H1 (cell line): ENCODE measurements around the gene ZDHHC24. TPM values are rescaled to one million over a fixed set of nuclear protein-coding genes. Genes with fewer than 3 reads are reported as not detected.

ENCODE experiments used
- CTCF ChIA-PET: fragments of 300-600 bp; sonication (Branson Sonifier 250); formaldehyde crosslinking; loops from one replicate; lab custom pipeline; 2021; ENCODE audit not compliant: partially characterized antibody; lab: Charles Lee
- POLR2A ChIA-PET: fragments of 300-600 bp; sonication (Branson Sonifier 250); formaldehyde crosslinking; loops from one replicate; lab custom pipeline; 2021; ENCODE audit warnings: inconsistent platforms; ENCODE audit not compliant: partially characterized antibody; lab: Charles Lee
- DNase-seq, 2 experiments: peaks; one replicate each; pipeline versions ENCODE4 v3.0.0 to v3.0.0-alpha.2; 2010 to 2022; ENCODE audit warnings: low spot score in 2 of 2, low read depth in 1 of 2, mixed read lengths in 1 of 2
- FAIRE-seq: peaks from 2 replicates; lab custom pipeline; 2011; peaks lifted over from hg19 to GRCh38; lab: Jason Lieb, UNC
- H2AFZ ChIP-seq: 2 replicates; pipeline ENCODE4 v1.8.1; 2012; ENCODE audit warnings: low read length, inconsistent platforms
- H2AK5ac ChIP-seq: 2 replicates; pipeline ENCODE4 v1.6.1; 2013; ENCODE audit warnings: low read depth, low read length
- H2BK120ac ChIP-seq: replicated peaks from 2 replicates; pipeline ENCODE3; 2013; ENCODE audit warnings: low read depth, low read length, inconsistent platforms
- H2BK12ac ChIP-seq: 2 replicates; pipeline ENCODE4 v1.6.1; 2013; ENCODE audit warnings: low read depth, low read length
- H2BK15ac ChIP-seq: 2 replicates; pipeline ENCODE4 v1.6.1; 2013; ENCODE audit warnings: low read length
- H2BK20ac ChIP-seq: 2 replicates; pipeline ENCODE4 v1.6.1; 2013; ENCODE audit warnings: low read length
- H2BK5ac ChIP-seq: 2 replicates; pipeline ENCODE4 v1.6.1; 2013; ENCODE audit warnings: low read depth, low read length
- H3K14ac ChIP-seq: 2 replicates; pipeline ENCODE4 v1.6.1; 2013; ENCODE audit warnings: inconsistent platforms; ENCODE audit not compliant: insufficient read length
- H3K18ac ChIP-seq: 2 replicates; pipeline ENCODE4 v1.6.1; 2013; ENCODE audit warnings: low read length; ENCODE audit errors: extremely low read depth
- H3K23ac ChIP-seq: 2 replicates; pipeline ENCODE4 v1.6.1; 2013; ENCODE audit warnings: inconsistent platforms; ENCODE audit not compliant: insufficient read length
- H3K23me2 ChIP-seq: 2 replicates; pipeline ENCODE4 v1.6.1; 2013; ENCODE audit warnings: low read depth, low read length
- H3K27ac ChIP-seq: 2 replicates; pipeline ENCODE4 v1.6.1; 2011; ENCODE audit warnings: low read depth, low read length, inconsistent platforms
- H3K27me3 ChIP-seq, 4 experiments: replicated peaks in 1 of 4; 1 replicate in 1 of 4; 2 replicates in 3 of 4; pipeline versions ENCODE4 v1.6.1 to v1.8.1; 2011 to 2013; ENCODE audit warnings: low read length in 3 of 4, mild to moderate bottlenecking in 3 of 4, inconsistent platforms in 2 of 4, mixed read lengths in 2 of 4, moderate library complexity in 1 of 4; ENCODE audit not compliant: control insufficient read depth in 3 of 4, insufficient read depth in 3 of 4; ENCODE audit errors: extremely low read depth in 1 of 4
- H3K36me3 ChIP-seq, 4 experiments: 2 replicates each; pipeline versions ENCODE4 v1.6.1 to v1.8.1; 2011 to 2013; ENCODE audit warnings: mild to moderate bottlenecking in 4 of 4, low read length in 3 of 4, moderate library complexity in 2 of 4, control low read depth in 1 of 4, inconsistent platforms in 1 of 4; ENCODE audit not compliant: insufficient read depth in 4 of 4, control insufficient read depth in 2 of 4
- H3K4ac ChIP-seq: replicated peaks from 2 replicates; pipeline ENCODE3; 2013; ENCODE audit warnings: low read length, low read depth, mixed read lengths, inconsistent platforms; ENCODE audit not compliant: insufficient read length
- H3K4me1 ChIP-seq, 4 experiments: replicated peaks in 1 of 4; 1 replicate in 1 of 4; 2 replicates in 3 of 4; pipeline versions ENCODE4 v1.6.1 to v1.8.1; 2011 to 2013; ENCODE audit warnings: low read length in 3 of 4, inconsistent platforms in 2 of 4, mixed read lengths in 1 of 4; ENCODE audit not compliant: insufficient read depth in 4 of 4, control insufficient read depth in 3 of 4
- H3K4me2 ChIP-seq, 2 experiments: 2 replicates each; pipeline versions ENCODE4 v1.6.1 to v1.8.1; 2011 to 2013; ENCODE audit warnings: low read depth in 2 of 2, low read length in 2 of 2, control low read depth in 1 of 2, inconsistent platforms in 1 of 2, mild to moderate bottlenecking in 1 of 2; ENCODE audit not compliant: insufficient read depth in 1 of 2
- H3K4me3 ChIP-seq, 4 experiments: fragments of 200-600, 300-600 bp in 1 of 4; sonication (generic), shearing (Covaris generic), sonication (Bioruptor Twin) in 1 of 4; 2 replicates each; pipeline versions ENCODE4 v1.5.1 to v1.8.1; 2011 to 2016; ENCODE audit warnings: low read length in 4 of 4, low read depth in 3 of 4, control low read depth in 2 of 4, inconsistent platforms in 2 of 4, mild to moderate bottlenecking in 2 of 4, mixed read lengths in 1 of 4, moderate library complexity in 1 of 4; ENCODE audit not compliant: insufficient read depth in 2 of 4; ENCODE audit errors: extremely low read depth in 1 of 4
- H3K56ac ChIP-seq: replicated peaks from 2 replicates; pipeline ENCODE3; 2013; ENCODE audit warnings: low read depth, mild to moderate bottlenecking, mixed read lengths, low read length, inconsistent platforms; ENCODE audit not compliant: insufficient read length
- H3K79me1 ChIP-seq: 2 replicates; pipeline ENCODE4 v1.6.1; 2013; ENCODE audit warnings: low read depth, low read length, control low read depth
- H3K79me2 ChIP-seq, 2 experiments: 2 replicates each; pipeline versions ENCODE4 v1.6.1 to v1.8.1; 2012 to 2013; ENCODE audit warnings: low read length in 2 of 2, mild to moderate bottlenecking in 2 of 2, inconsistent platforms in 1 of 2; ENCODE audit not compliant: insufficient read depth in 2 of 2, control insufficient read depth in 1 of 2
- H3K9ac ChIP-seq, 4 experiments: replicated peaks in 1 of 4; 1 replicate in 1 of 4; 2 replicates in 3 of 4; pipeline versions ENCODE4 v1.6.1 to v1.8.1; 2011 to 2013; ENCODE audit warnings: low read depth in 3 of 4, low read length in 3 of 4, control low read depth in 2 of 4, mild to moderate bottlenecking in 2 of 4, moderate library complexity in 2 of 4, inconsistent platforms in 1 of 4; ENCODE audit errors: extremely low read depth in 1 of 4
- H3K9me3 ChIP-seq, 2 experiments: 2 replicates each; pipeline versions ENCODE4 v1.6.1 to v1.8.1; 2012 to 2013; ENCODE audit warnings: mild to moderate bottlenecking in 2 of 2, moderate library complexity in 2 of 2, control low read depth in 1 of 2, inconsistent platforms in 1 of 2, low read depth in 1 of 2, low read length in 1 of 2, mixed read lengths in 1 of 2; ENCODE audit not compliant: insufficient read depth in 2 of 2
- H4K20me1 ChIP-seq, 2 experiments: replicated peaks in 1 of 2; 2 replicates each; pipeline versions ENCODE3 to v1.8.1; 2011 to 2013; ENCODE audit warnings: inconsistent platforms in 2 of 2, low read length in 2 of 2, mild to moderate bottlenecking in 1 of 2; ENCODE audit not compliant: insufficient read depth in 2 of 2, control insufficient read depth in 1 of 2
- H4K5ac ChIP-seq: 2 replicates; pipeline ENCODE4 v1.6.1; 2013; ENCODE audit warnings: low read length, low read depth, mixed read lengths, inconsistent platforms; ENCODE audit not compliant: insufficient read length
- H4K8ac ChIP-seq: 2 replicates; pipeline ENCODE4 v1.8.0; 2013; ENCODE audit warnings: mild to moderate bottlenecking, moderate library complexity, low read length, inconsistent platforms; ENCODE audit not compliant: insufficient read depth; ENCODE audit errors: extremely low read depth
- H4K91ac ChIP-seq: replicated peaks from 2 replicates; pipeline ENCODE3; 2013; ENCODE audit warnings: low read length, mixed read lengths, inconsistent platforms; ENCODE audit not compliant: insufficient read length
- CREB1 ChIP-seq: IDR thresholded peaks from 2 replicates; pipeline ENCODE4 v1.6.1; 2012; ENCODE audit warnings: inconsistent platforms
- KDM4A ChIP-seq: IDR thresholded peaks from one replicate; pipeline ENCODE4 v1.7.1; 2012; ENCODE audit warnings: low read depth, mild to moderate bottlenecking, moderate library complexity, low read length, inconsistent platforms; ENCODE audit not compliant: severe bottlenecking
- RXRA ChIP-seq: IDR thresholded peaks from 2 replicates; pipeline ENCODE4 v1.6.1; 2011; ENCODE audit warnings: low read depth, mild to moderate bottlenecking, low read length, moderate library complexity; ENCODE audit not compliant: insufficient read depth
- WGBS, 2 experiments: shearing (Covaris generic) in 1 of 2; methylation state at CpG; one replicate each; pipeline versions ENCODE4 v1.1.6 to v1.1.7; 2013 to 2015; ENCODE audit warnings: low lambda C conversion rate in 2 of 2, mixed read lengths in 2 of 2, inconsistent platforms in 1 of 2, low coverage in 1 of 2, missing lambda C conversion rate in 1 of 2; ENCODE audit not compliant: insufficient replicate concordance in 2 of 2, insufficient coverage in 1 of 2, insufficient read length in 1 of 2; ENCODE audit errors: extremely low coverage in 1 of 2, missing lambda C conversion rate in 1 of 2; 5-methylcytosine and 5-hydroxymethylcytosine counted together
- polyA plus RNA-seq, 7 experiments: library from polyadenylated mRNA; depleted of rRNA in 3 of 7; stranded (reverse) in 5 of 7; unstranded in 2 of 7; fragments of >200 nt in 5 of 7; fragments of 200-250 nt in 2 of 7; gene quantifications; 1 replicate in 5 of 7; 2 replicates in 1 of 7; 4 replicates in 1 of 7; pipeline versions ENCODE4 v1.2.1 to v1.2.3, GENCODE V29; 2011 to 2013; ENCODE audit warnings: missing spikeins in 2 of 7, mixed read lengths in 2 of 7
- total RNA-seq: library from RNA; stranded (reverse); fragmentation: NEBNext Ultra II Directional; extraction: Animal tissue kit (Norgen Biotek cat#: 25700); gene quantifications from 2 replicates; pipeline ENCODE4 v1.2.1, GENCODE V29; 2021
- TF ChIP-seq, protein P1 (sequence below): IDR thresholded peaks from 2 replicates; pipeline ENCODE4 v1.6.1; 2012; ENCODE audit warnings: inconsistent platforms

The ZDHHC24 gene
- total and polyA plus RNA-seq, 2 of the 8 experiments (the other 6 are each of a cell fraction or from before 2014, with no cell fraction given), result 8.4 to 9.7 TPM

DNA sequence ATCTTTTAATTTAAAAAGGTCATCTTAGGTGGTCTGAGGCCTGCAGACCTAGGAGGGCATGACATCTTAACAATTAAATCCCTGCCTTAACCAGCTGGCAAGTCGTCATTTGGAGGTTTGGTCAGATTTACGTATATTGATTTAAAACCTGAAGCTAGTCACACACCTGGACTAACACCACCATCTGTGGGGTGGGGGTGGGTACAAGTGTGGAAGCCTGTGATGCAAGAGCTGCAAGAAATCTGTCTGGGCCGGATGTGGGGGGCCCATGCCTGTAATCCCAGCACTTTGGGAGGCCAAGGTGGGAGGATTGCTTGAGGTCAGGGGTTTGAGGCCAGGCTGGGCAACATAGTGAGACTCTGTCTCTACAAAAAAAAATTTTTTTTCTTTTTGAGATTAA is 35.4 kb upstream of the ZDHHC24 start:
- TF ChIP-seq CREB1 (no peak), KDM4A (no peak), RXRA (no peak)
- TF ChIP-seq, protein P1, sequence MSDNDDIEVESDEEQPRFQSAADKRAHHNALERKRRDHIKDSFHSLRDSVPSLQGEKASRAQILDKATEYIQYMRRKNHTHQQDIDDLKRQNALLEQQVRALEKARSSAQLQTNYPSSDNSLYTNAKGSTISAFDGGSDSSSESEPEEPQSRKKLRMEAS, result no peak

More for the DNA sequence above, 35.4 kb upstream of the ZDHHC24 start:
- Histone ChIP-seq H2BK5ac (no peak overlapping the region), H3K14ac (no peak overlapping the region), H3K27ac (no peak overlapping the region), H3K56ac (no peak overlapping the region), H2AFZ (no peak overlapping the region), H4K91ac (no peak overlapping the region), H3K18ac (no peak overlapping the region), H2BK12ac (0 out of 2 replicates have a peak overlapping the region, but pooled peaks have one; percentile 50), H3K4me3 (no peak overlapping the region), H2BK15ac (no peak overlapping the region), H3K4me2 (no peak overlapping the region), H4K20me1 (no peaks in the 10 kb centered on the region), H2BK120ac (no peak overlapping the region), H3K36me3 (no peaks in the 10 kb centered on the region), H2AK5ac (no peak overlapping the region), H3K9ac (no peak overlapping the region), H3K79me1 (no peaks in the 10 kb centered on the region), H3K23me2 (no peaks in the 10 kb centered on the region), H3K79me2 (no peaks in the 10 kb centered on the region), H2BK20ac (no peak overlapping the region), H3K4me1 (peaks cover 0 to 6% (median 4%) of the 10 kb centered on the region in 4 experiments; a peak in 5 of 7 replicates), H4K5ac (no peak overlapping the region), H3K4ac (no peak overlapping the region), H4K8ac (no peak overlapping the region), H3K9me3 (peaks cover under 1 to 1% of the 10 kb centered on the region in 2 experiments; a peak in 1 of 4 replicates), H3K27me3 (peaks cover 0 to 6% (median 1%) of the 10 kb centered on the region in 4 experiments; a peak in 2 of 7 replicates), H3K23ac (no peak overlapping the region)
- FAIRE-seq, result no peak
- no peak for DNase-seq
- POLR2A ChIA-PET, result interaction anchor here (0.6 to 6.8 kb wide), 12 partner anchors 9 to 143 kb away, joined by 3 to 51 read pairs (median 4); partner anchors contain the start of genes CCDC87, CTSF, MRPL11 and RBM14
- WGBS, 2 experiments, result 89% methylated on average over 3 of the region's 3 CpGs; no CpG with 5 or more reads in 1 of the 2 experiments
- CTCF ChIA-PET, result interaction anchor here (0.6 to 6.2 kb wide), 13 partner anchors 10 to 96 kb away, joined by 3 to 46 read pairs (median 5); partner anchors contain the start of genes ACTN3, CCDC87, CCS and CTSF
